NCI-H2196 (cell line): Measurements from ENCODE around the gene USP7.
"Not testable (repeated sequence)": the region's sequence is repeated elsewhere in the genome, so short reads cannot be mapped to it uniquely, and the experiment has no call there.

Source experiments
- DNase-seq: peaks from one replicate; lab custom pipeline; 2025; ENCODE audit not compliant: unreplicated experiment; lab: John Stamatoyannopoulos, UW

The USP7 gene

DNA sequence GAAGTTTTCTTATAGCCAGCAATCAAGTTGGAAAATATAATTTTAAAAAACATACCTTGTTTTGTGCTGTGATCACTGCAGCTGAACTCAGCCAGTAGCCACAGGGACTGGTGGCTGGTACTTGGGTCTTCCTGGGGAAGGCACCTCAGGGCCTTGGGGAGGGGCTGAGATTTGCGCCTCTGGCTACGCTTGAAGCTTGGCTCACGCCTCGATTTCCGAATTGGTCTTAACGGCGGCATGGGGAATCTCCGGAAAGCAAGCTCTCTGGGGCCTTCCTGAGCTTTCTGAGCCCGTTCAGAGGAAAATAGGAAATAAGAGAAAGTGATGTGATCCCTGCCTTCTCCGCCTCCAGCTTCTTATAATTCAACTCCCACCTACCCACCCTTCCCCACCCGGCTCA lies 11.3 kb upstream of the USP7 start:
- no peak for DNase-seq

GRCh38 chr16:8972843-8973586 lies 9.3 kb upstream of the USP7 start:
- no peak for DNase-seq

DNA sequence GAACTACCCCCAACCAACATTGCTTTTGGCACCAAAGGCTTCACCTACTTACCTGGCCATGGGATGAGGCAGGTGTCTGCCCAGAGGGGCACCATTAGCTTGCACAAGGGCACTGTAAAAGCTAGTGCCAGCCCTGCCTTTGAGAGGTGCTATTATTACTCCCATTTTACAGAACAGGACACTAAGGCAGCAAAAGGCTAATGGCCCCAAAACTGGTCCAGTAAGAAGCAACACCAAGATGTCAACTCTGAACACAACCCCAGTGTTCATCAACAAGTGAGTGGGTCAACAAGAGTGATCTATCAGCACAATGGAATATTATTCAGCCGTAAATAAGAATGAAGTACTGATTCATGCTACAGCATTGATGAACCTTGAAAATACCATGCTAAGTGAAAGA lies 7.7 kb upstream of the USP7 start:
- DNase-seq = no peak

GRCh38 chr16:8969202-8969897 lies 5.6 kb upstream of the USP7 start:
- peak; percentile 15 for DNase-seq

GRCh38 chr16:8968054-8968453 lies 4.3 kb upstream of the USP7 start:
- DNase-seq = not testable (repeated sequence)

- DNase-seq = no peak
Measured at GRCh38 chr16:8967132-8967821, 3.6 kb upstream of the USP7 start.

DNA sequence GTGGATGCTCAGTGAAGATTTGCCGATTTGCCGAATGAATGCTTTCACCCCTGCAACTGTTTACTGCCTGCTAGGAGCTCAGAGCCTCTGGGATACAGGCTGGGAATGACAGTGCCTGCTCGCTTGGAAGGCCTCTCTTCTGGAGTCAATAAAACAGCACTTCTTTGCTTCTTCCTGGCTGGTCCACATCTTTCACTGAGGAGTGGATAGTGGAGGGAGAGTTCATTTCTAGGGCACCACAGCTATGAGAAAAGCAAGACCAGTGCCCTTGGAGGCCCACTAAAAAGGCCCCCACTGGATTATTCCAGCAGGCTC lies 3.1 kb upstream of the USP7 start:
- DNase-seq = no peak

DNA sequence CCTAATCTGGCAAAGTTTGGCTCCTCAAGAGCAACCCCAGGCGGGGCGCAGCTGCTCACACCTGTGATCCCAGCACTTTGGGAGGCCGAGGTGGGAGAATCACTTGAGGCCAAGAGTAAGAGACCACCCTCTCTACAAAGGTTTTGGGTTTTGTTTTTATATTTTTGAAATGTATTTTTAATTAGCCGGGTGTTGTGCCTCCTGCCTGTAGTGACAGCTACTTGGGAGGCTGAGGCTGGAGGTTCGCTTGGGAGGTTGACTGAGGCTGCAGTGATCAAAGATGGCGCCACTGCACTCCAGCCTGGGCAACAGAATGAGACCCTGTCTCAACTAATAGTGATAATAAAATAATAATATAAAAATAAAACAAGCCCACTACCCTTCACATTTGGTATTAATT lies 756 bp upstream of the USP7 start:
- DNase-seq = no peak

DNA sequence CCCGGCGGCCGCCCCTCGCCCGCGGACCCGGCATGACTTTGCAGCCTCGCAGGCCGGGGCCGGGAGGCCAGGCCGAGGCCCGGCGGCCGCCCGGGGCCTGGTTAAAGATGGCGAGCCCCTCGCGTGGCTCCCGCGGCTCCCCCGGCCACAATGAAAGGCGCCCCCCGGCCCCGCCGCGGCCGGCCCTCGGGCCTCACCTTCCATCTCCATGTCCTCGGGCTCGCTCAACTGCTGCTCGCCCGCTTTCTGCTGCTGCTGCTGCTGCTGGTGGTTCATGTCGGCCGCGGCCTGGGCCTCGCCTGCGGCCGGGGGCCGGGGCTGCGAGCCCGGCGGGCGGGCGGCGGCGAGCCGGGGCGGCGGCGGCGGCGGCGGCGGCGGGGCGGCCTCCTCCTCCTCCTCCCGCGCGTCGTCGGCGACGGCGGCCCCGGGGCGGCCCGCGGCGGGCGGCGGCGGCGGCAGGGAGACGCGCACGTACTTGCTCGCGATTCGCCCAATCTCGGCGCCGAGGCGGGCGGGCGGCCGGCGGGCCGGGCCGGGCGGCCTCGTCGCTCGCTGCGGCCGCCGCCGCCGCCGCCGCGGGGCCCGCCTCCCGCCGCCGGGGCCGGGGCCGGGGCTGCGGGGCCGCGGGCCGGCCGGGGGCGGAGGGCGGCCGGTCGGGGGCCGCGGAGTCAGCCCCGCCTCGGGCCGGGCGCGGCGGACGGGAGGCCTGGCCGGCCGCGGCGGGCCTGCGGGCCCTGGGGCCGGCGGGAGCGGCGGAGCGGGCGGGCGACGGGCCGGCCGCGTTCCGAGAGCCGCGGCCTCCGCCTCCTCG lies 491 bp downstream of the USP7 start:
- no peak for DNase-seq

DNA sequence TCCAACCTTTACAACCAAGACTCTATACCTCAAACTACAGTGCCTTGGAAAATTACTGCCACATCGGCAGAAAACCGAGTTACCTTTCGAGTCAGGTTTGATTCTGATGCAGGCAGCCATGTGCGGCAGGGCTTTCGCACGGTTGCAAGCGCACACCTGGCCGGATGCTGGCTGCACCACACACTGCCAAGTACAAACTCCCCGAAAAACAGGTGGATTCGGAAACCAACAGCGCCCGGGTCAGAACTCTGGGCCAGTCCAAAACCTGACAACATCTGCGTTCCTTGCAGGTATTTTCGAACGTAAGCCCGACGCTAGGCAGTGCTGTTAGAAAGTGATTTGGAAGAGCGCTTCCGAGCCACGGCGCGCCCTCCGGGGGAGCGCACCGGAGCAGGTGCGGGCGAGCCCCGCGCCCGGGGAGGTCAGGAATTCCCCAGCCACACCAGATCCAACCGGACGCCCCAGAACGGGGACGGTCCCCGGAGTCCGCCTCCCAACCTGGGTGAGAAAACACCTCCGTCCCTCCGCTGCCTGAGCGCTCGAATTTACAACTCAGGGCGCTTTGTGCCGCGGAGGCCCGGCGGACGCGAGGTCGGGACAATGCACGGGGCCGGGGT lies 1.2 kb downstream of the USP7 start:
- no peak for DNase-seq

DNA sequence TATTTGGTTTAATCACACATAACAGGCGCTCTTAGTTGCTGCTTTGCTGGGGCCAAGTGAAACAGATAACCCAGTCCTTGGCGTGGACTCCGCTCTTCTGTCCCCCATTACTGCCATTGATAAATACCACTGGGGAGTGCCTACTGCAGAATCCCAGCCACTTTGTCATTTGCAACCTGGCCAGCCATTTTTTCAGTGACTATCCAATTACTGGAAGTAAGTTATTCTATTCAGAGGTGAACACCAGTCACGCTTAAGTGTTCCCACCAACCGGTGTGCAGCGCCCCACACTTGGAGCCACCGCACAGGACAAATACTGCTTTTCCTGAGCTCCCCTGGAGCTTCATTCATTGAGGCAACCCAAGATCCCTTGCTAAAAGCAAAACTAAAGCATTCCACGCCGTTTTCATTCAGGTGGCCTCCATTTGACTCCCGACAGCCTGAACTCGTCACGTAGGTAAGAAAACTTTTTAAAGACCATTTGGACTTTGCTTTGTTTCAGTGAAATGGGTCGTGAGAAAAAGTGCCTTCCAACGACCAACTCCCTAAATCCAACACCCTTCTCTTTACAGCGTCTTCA lies 1.8 kb downstream of the USP7 start:
- no peak for DNase-seq

GRCh38 chr16:8960788-8961109 lies 3.0 kb downstream of the USP7 start:
- DNase-seq = no peak

DNA sequence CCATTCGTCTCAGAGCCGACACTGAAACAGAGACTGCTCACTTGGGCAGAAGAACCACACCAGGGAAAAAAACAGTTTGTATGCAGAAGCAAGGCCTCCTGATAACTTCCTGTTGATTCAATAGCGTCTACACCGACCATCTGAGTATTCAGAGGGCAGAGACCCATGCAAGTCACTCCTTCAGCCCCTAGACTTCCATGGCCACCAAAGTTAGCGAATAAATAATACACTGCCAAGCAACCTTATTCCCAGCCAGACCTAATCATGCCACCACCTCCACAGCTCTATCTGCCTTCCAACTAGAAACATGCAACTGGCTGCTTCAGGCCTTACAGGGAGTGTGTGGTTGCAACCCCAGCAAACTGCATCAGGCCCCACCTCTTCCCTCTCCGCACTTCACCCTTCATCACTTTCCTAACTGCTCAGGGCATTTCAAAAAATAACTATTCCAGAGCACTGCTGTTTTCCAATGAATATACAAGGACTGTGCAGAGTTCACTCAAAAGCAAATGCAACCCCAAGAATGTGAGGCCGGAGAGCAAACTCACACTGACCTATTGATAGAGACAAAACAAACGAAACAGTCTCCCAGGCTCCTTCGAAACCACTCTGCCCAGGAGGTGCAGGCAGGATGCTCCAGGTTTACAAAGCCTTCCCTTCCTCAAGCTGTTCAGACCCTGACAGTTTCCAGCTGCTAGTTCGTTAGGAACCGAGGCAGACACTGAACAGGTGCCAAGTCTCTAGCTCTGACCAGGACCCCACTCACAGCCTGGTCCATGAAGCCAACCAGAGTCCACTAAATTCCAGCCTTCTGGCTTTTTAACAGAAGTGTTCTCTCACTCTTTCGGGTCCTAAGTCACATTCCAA lies 3.6 kb downstream of the USP7 start:
- DNase-seq = no peak

DNA sequence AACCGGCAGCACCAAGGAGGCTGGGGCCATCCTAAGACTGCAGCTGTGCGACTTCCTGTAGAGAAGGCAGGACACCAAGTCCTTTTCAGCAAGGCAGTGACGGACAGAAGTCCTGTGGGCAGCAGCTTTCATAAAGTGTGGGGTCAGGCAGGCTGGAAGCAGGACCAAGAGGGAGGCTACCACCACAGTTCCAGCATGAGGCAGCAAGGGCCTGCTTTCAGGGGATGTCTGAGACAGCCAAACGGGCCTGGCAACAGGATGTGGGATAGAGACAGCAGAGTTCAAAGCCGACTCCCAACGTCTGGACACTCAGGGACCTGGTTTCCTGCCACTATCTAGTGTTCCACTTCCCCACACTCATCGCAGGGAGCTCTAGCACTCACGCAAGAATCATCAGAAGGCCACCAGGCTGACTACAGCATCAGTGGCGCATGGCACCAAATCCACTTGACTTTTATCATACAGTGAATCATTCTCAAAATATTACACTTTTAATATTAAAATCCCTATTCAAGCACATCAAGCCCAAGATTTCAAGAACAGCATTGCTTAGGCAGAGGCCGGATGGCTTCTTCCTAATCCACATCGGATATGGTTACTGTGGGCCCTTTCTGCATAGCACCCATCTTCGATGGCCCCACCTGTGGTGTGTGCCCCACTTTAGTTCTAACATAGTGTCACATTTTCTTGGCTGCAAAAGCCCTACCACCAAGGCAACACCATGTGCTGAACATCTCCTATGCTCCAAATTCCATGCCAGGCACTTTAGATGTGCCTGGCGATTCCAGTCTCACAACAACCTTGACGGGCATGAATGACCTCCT lies 5.2 kb downstream of the USP7 start:
- no peak for DNase-seq

- no peak for DNase-seq
Measured at GRCh38 chr16:8957509-8958157, 6.1 kb downstream of the USP7 start.

DNA sequence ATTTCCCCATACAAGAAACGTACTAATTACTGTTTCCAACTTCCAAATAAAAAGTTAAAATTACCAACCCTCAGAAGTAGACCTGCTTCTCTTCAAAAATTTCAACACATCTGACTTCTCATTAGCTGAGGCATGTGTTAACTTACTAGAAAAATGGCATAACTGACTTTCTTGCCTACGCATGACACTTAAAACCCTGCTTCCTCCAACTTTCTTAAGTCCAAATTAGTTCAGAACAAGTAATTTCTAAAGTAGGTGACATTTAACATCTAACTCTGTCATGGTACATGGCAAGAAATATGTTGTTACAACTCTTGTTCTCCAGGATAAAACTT lies 6.7 kb downstream of the USP7 start:
- no peak for DNase-seq

DNA sequence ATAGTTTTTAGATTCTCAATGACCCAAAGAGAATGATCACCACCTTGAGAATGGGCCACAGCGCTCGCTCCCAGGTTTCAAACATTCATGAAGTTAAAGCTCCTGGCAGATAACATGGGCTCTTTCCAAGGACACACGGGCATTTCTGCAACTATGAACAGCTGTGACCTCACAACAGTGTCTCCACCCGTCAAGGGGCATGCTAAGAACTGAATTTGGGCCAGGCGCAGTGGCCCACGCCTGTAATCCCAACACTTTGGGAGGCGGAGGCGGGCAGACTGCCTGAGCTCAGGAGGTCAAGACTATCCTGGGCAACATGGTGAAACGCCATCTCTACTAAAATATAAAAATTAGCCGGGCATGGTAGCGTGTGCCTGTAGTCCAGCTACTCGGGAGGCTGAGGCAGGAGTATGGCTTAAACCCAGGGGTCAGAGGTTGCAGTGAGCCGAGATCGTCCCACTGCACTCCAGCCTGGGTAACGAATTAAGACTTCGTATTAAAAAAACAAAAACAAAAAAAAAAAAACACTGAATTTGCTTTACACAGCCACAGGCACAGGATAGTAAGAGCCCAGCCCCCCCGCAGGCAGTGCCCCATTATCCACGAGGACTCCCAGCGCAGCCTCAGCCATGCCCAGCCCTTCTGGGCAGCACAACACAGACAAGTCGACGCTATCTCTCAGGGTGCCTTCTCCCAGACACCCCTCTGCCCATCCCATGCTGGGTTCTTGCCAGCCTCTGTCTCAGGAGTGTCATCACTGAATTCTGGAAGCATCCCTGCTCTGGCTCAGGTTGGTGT lies 7.2 kb downstream of the USP7 start:
- DNase-seq = no peak

- DNase-seq = no peak
Measured at GRCh38 chr16:8955828-8956227, 7.9 kb downstream of the USP7 start.
